Cardiac septum (tissue), 1 donor: ENCODE results near the gene FTL. TPM values are rescaled to one million over a fixed set of nuclear protein-coding genes. Genes with fewer than 3 reads are reported as not detected.

Source experiments
- DNase-seq: peaks from one replicate; pipeline ENCODE4 v3.0.0-alpha.2; 2020; ENCODE audit warnings: low spot score
- intact Hi-C: fragments of 100-400 bp; cut with DNase I; formaldehyde crosslinking; loops from one replicate; pipeline ENCODE4 v1.14.0; 2022
- total RNA-seq: library from RNA; stranded (reverse); fragmentation: NEBNext Ultra II Directional; extraction: Animal tissue kit (Norgen Biotek cat#: 25700); gene quantifications from one replicate; pipeline ENCODE4 v1.2.1, GENCODE V29; 2021
- donor health status: DM: no; HTN: no; CAD: no.

The FTL gene
- total RNA-seq, 1 donor from 2014 or later = 827 TPM

DNA sequence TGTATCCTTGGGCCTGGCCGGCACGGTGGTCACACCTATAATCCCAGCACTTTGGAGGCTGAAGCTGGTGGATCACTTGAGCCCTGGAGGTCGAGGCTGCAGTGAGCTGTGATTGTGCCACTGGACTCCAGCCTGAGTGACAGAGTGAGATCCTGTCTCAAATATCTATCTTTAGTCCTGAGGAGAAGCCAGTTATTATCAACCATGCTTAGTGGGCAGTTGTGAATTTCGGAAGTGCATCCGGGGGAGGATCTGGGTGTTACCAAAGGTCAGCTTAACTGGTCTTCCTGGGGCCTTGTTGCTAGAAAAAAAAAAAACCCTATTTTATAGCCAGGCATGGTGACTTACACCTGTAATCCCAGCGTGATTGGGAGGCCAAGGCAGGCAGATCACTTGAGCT is 22.0 kb upstream of the FTL start:
- intact Hi-C loops = no loop called here

DNA sequence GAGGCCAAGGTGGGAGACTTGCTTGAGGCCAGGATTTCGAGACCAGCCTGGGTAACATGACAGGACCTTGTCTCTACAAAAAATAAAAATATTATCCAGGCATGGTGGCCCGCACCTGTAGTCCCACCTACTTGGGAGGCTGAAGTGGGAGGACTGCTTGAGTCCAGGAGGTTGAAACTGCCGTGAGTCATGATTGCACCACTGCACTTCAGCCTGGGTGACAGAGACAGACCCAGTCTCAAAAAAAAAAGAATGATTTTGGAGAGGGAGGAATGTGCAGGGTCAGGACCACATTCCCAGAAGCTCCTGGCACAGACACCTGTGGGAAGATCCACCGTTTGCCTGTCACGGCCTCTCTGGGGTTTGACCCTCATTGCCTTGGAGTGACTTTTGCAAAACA is 19.7 kb upstream of the FTL start:
- intact Hi-C loops = no loop called here
- no peak for DNase-seq

More for the DNA sequence above, 22.0 kb upstream of the FTL start:
- DNase-seq = no peak

DNA sequence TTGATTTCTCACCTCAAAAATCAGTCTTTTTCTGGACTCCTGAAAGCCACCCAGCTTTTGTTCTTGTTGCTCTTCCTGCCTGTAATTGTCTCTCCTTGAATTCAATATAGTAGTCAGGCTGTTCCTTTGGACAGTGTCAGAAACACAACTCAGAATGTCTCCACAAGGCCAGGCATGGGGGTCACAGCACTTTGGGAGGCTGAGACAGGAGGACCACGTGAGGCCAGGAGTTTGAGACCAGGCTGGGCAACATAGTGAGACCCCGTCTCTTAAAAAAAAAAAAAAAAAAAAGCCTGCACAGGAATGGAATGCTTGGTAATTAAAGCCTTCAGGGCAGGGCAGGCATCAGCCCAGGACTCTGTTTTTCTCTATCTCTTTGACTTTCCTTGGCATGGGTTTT is 19.3 kb upstream of the FTL start:
- DNase-seq = no peak
- intact Hi-C loops = no loop called here

DNA sequence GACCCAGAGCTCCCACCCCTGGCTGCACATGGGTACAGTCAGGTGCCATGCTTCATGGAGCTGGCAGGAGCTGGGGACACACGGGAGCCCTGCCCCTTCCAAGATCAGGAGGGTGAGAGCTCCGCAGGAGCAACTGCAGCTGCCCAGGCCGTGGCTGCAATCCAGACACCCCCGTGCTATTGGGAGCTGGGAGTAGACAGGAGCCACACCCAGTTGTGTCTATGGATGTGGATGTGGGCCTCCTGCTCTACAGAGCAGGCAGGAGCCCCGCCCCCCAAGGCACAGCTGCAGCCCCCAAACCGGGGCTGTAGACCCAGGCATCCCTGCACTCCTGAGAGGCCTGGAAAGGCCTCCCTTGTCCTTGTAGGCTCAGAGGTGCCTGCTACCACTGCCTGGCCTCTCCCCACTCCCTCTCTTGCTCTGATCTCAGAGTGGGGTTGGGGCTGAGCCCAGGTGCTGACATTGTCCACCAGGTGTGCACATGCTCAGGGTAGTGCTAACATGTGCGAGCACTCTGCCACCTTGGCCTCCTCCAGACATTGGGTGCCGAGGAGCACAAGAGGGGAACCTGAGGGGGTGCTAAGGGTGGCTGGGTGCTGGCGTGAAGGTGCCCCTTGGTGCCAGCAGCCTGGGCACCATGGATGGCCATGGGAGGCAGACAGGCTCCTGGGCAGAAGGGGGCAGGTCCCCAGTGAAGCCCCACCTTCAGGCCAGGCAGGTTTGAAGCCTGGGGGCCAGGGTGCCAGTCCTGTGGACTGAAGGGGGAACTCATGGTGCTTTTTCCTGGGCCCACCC is 18.4 kb upstream of the FTL start:
- no peak for DNase-seq
- intact Hi-C loops = no loop called here

DNA sequence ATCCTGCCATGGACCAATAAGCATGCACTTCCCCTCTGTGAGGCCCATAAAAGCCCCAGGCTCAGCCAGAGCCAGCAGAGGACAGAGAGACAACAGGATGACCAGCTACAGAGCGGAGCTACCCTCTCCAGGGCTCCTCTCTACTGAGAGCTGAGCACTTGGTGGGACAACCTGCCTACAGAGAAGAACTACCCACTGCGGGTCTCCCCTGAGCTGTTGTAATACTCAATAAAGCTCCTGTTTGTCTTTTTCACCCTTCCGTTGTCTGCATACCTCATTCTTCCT is 17.9 kb upstream of the FTL start:
- intact Hi-C loops = no loop called here
- no peak for DNase-seq

DNA sequence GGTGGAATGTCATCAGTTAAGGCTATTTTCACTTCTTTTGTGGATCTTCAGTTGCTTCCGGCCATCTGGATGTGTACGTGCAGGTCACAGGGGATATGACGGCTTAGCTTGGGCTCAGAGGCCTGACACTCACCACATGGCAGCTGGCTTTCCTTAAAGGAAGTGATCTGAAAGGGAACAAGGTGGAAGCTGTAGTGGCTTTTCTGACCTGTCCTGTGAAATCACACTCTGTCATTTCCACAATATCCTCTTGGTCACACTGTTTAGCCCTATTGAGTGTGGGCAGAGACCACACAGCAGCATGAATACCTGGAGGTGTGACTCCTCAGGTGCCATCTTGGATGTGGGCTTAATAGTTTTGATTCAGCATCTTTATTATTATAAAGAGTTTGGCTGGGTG is 14.9 kb upstream of the FTL start:
- DNase-seq = no peak
- intact Hi-C loops = loop anchor here (5.0 kb wide), 2 partner anchors 53 to 73 kb away; partner anchors contain the start of gene TULP2

DNA sequence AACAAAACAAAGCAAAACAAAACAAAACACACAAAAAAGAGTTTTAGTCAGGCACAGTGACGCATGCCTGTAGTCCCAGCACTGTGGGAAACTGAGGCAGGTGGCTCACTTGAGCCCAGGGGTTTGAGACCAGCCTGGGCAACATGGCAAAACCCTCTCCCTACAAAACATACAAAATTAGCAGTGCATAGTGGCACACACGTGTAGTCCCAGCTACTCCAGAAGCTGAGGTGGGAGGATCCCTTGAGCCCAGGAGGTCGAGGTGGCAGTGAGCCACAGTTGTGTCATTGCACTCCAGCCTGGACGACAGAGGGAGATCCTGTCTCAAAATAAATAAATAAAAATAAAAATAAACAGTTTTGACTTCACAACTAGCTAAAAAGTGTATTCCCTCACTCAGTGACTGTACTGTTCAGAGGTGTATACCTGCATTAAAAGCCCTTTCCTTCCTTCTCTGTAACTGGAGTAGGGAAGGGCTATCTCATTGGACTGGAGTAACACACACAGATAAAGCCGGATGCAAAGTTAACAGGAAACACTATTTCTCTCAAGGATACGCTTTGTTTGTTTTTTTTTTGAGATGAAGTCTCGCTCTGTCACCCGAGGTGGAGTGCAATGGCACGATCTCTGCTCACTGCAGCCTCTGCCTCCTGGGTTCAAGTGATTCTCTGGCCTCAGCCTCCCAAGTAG is 14.1 kb upstream of the FTL start:
- intact Hi-C loops = loop anchor here (5.0 kb wide), 2 partner anchors 54 to 74 kb away; partner anchors contain the start of gene TULP2
- no peak for DNase-seq

DNA sequence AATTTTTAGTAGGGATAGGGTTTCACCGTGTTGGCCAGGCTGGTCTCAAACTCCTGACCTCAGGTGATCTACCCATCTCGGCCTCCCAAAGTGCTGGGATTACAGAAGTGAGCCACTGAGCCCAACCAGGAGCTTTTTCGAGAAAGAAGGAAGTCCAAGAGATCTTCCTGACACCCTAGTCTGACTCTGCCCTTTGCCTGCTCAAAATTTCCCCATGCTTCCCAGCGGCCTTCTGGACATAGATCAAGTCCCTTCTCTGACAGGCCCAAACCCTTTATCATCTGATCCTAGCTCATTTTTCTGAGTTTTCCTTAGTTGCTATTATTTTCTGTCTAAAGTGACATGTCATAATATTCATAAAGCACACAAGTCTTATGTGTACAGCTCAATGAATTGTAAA is 12.0 kb upstream of the FTL start:
- intact Hi-C loops = loop anchor here (5.0 kb wide), 2 partner anchors 56 to 76 kb away; partner anchors contain the start of gene TULP2
- no peak for DNase-seq

DNA sequence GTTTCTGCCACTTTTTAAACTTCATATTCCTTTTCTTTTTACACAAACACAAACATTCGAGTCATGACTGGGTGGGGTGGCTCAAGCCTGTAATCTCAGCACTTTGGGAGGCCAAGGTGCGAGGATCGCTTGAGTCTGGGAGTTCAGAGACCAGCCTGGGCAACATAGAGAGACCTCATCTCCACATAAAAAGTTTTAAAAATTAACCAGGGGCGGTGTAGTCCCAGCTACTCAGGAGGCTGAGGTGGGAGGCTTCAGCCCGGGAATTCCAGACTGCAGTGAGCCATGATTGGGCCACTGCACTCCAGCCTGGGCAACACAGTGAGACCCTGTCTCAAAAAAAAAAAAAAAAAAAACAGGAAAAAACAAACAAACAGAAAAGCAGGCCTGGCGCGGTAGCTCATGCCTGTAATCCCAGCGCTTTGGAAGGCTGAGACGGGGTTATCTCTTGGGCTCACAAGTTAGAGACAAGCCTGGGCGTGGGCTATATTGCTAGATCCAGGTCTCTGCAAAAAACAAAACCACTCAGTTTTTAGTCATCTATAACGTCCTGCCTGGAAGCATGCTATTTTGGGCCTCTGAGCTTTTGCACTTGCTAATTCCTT is 11.0 kb upstream of the FTL start:
- intact Hi-C loops = loop anchor here (1.0 to 5.0 kb wide), 3 partner anchors 11 to 77 kb away; partner anchors contain the start of genes FTL and TULP2
- DNase-seq = no peak

DNA sequence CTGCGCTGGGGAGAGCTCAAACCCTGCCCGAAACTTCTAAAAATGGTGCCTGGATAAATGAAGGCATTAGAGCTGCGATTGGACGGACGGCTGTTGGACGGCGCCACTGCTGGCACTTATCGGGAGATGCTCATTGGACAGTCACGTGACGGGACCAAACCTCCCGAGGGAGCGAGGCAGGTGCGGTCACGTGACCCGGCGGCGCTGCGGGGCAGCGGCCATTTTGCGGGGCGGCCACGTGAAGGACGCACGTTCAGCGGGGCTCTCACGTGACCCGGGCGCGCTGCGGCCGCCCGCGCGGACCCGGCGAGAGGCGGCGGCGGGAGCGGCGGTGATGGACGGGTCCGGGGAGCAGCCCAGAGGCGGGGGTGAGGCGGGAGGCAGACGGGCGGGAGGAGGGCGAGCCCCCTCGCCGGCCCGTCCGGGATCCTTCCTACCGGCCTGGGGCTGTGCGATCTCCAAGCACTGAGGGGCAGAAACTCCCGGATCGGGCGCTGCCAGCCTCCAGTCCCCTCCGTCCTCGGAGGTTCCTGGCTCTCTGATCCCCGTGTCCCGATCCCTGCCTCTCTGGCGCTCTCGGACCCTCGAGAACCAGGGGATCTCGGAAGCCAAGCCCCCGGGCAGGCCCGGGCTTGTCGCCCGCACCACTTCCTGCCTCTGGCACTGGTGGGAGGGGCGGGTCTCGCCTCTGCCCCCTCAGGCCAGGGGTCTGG is 10.4 kb upstream of the FTL start, which contains the start of gene BAX:
BAX (plus strand) TSS at position 281 of the 713 bp plus-strand sequence; CDS start at position 335, 54 bp downstream.
- intact Hi-C loops = loop anchor here (1.0 to 5.0 kb wide), 4 partner anchors 11 to 307 kb away; partner anchors contain the start of genes CA11, FTL and TULP2
- DNase-seq = peak; percentile 98

DNA sequence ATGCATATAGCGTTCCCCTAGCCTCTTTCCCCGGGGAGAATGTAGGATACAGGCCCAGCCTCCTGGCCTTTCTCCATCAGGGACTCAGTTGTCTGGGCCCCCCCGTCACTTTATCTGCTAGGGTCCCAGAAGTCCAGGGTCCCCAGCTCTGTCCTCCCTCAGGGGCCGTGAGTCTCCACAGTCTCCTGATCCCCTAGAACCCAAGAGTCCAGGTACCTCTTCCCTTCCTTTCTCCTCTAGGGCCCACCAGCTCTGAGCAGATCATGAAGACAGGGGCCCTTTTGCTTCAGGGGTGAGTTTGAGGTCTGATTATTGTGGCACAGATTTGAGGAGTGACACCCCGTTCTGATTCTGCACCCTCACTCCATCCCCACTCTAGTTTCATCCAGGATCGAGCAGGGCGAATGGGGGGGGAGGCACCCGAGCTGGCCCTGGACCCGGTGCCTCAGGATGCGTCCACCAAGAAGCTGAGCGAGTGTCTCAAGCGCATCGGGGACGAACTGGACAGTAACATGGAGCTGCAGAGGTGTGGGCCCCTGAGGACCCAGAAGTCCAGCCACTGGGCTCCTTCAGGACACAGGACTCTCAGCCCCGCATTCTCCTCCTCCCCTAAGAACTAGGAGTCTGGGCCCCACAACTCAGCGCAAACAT is 9.7 kb upstream of the FTL start:
- intact Hi-C loops = loop anchor here (5.0 kb wide), 1 partner anchor 308 kb away; the partner anchor contains the start of gene CA11
- no peak for DNase-seq

DNA sequence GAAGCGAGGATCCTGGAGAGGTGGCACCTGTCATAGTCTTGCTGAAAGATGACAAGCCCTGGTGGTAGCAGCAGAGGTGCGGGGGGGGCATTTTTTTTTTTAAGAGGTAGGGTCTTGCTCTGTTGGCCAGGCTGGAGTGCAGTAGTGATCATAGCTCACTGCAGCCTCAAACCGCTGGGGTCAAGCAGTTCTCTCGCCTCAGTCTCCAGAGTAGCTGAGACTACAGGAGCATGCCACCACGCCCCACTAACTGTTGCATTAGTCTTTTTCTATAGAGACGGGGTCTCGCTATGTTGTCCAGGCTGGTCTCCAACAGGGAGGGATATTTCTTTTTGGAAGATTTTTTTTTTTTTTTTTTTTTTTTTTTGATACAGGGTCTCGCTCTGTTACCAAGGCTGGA is 7.1 kb upstream of the FTL start:
- no peak for DNase-seq
- intact Hi-C loops = loop anchor here (5.0 kb wide), 1 partner anchor 311 kb away; the partner anchor contains the start of gene CA11

DNA sequence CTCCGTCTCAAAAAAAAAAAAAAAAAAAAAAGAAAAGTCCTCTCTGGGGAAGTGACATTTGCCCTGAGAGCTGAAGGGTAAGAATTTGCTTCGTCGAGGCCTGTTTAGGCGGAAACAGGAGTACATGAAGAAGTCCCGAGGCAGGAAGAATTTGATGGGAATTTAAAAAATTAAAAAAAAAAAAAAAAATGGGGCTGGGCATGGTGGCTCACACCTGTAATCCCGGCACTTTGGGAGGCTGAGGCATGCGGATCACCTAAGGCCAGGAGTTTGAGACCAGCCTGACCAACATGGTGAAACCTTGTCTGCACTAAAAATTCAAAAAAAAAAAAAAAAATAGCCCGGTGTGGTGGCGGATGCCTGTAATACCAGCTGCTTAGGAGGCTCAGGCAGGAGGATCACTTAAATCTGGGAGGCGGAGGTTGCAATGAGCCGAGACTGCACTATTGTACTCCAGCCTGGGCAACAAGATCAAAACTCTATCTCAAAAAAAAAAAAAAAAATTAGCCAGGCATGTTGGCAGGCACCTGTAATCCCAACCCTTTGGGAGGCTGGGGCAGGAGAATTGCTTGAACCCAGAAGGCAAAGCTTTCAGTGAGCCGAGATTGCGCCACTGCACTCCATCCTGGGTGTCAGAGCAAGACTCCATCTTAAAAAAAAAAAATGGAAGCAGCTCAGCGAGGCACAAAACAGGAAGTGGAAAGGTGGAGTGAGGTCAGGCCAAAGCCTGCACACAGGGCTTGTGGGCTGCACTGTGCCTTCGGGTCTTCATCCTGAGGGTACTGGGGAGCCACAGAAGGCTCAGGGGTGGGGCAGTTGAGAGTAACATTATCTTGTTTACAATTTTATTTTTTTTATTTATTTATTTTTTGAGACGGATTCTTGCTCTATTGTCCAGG is 5.5 kb upstream of the FTL start:
- intact Hi-C loops = loop anchor here (5.0 kb wide), 1 partner anchor 312 kb away; the partner anchor contains the start of gene CA11
- no peak for DNase-seq

DNA sequence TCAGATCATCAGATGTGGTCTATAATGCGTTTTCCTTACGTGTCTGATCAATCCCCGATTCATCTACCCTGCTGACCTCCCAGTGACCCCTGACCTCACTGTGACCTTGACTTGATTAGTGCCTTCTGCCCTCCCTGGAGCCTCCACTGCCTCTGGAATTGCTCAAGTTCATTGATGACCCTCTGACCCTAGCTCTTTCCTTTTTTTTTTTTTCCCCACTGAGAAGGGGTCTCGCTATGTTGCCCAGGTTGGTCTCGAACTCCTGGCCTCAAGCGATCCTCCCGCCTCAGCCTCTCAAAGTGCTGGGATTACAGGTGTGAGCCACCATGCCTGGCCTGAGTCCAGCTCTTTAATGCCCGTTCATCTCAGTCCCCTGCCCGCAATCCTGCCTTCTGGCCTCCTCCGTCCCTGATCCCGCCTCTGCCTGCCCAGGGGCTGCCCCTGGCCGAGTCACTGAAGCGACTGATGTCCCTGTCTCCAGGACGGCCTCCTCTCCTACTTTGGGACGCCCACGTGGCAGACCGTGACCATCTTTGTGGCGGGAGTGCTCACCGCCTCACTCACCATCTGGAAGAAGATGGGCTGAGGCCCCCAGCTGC is 4.0 kb upstream of the FTL start:
- DNase-seq = no peak
- intact Hi-C loops = no loop called here

DNA sequence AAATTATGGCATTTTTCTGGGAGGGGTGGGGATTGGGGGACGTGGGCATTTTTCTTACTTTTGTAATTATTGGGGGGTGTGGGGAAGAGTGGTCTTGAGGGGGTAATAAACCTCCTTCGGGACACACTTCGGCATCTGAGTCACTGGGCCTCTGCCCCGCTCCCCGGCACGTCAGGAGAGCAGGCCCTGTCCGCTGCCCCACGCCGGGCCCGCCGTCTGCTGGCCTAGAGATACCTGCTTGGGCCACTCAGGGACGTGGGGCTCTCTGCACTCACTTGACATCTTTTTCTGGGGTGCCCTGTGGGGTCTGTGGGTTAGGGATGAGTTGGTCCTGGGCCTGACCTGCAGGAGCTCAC is 3.5 kb upstream of the FTL start:
- intact Hi-C loops = no loop called here
- DNase-seq = no peak

DNA sequence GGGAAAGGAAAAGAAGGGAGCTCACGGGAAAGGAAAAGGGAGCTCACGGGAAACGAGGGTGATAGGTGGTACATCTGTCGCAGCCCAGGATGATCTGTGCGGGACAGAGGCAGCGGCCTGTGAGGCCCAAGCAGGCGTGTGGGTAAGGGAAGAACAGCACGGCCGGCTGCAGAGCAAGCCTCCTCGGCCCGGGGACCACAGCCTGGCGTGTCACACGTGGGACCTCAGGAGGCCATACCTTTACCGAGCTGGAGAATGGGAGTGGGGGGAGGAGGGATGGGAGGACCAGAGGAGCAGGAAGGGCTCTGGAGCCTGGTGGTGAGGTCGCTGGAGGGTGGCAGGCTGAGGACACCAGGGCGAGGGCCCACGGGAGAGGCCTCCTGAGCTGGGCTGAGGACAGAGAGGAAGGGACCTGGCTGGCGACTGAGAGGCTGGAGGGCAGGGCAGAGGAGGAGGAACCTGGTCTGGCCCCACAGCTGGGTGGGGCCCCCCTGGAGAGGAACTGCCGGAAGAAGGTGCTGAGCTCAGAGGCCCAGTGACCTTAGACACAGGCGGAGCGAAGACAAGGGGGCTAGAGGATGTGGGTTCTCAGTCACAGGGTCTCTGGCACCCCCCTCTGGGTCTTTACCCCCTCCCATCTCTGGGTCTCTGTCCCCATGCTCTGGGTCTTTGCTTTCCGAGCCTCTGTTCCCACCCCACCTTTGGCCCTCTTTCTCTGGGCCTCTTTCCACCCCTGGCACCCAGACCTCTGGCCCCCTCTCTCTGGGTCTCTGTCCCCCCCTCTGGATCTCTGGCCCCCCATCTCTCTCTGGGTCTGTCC is 2.9 kb upstream of the FTL start:
- intact Hi-C loops = no loop called here
- peak; percentile 95 for DNase-seq

DNA sequence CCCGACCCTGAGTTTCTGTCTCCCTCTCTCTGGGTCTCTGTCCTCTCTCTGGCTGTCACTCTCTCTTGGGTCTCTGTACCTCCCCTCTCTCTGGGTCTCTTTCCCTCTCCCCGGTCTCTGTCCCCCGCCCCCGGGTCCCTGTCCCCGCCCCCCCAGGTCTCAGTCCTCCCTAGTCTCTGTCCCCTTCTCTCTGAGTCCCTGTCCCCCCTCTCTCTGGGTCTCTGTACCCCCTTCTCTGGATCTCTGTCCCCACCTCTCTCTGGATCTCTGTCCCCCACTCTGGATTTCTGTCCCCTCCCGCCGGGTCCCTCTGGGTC is 2.3 kb upstream of the FTL start:
- intact Hi-C loops = no loop called here
- no peak for DNase-seq
